ENCODE results near the gene PPIA. TPM values are rescaled to one million over a fixed set of nuclear protein-coding genes. Genes with fewer than 3 reads are reported as not detected.

The PPIA gene
- total RNA-seq, 1 donor from 2014 or later, result 1,323 TPM

DNA sequence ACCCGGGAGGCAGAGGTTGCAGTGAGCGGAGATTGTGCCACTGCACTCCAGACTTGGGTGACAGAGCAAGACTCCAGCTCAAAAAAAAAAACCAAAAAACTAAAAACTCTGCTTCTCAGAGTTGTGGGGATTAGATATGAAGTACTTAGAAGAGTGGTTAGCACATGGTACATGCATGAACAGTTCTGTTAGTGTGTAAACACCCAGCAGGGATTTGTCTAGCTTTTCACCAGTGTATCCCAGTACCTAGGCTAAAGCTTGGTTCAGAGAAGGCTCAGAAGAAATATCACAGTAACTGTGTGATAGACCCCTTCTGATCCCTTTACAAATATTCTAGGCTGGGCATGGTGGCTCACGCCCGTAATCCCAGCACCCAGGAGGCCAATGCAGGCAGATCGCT lies 9.5 kb downstream of the PPIA start:
- no peak overlapping the region for H3K4me3 Mint-ChIP-seq (ENCODE audit: low read depth)

DNA sequence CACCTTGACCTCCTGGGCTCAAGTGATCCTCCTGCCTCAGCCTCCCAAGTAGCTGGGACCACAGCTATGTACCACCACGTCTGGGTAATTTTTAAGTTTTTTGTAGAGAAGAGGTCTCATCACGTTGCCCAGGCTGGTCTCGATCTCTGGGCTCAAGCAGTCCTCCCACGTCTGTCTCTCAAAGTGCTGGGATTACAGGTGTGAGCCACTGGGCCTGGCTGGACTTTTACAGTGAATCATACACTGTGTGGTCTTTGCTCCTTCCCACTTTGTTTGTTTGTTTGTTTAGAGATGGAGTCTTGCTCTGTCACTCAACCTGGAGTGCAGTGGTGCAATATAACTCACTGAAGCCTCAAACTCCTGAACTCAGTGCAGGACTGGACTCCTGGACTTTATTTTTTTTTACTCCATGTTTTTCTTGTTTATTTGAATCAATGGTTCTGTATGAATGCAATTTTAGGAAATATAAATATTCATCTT lies 12.5 kb downstream of the PPIA start:
- H3K9me3 Mint-ChIP-seq (ENCODE audit: low read depth), result no peaks in the 10 kb centered on the region
- H3K4me3 Mint-ChIP-seq (ENCODE audit: low read depth), result no peak overlapping the region
- DNase-seq (ENCODE audit: low spot score, unreplicated experiment), result no peak
- no peak for TF ChIP-seq CTCF (IDR thresholded peaks at IDR 0.05; ENCODE audit: unreplicated experiment)
- H3K27ac Mint-ChIP-seq, result no peak overlapping the region
- H3K27me3 Mint-ChIP-seq, result no peaks in the 10 kb centered on the region
- H3K36me3 Mint-ChIP-seq (ENCODE audit: insufficient read depth), result no peaks in the 10 kb centered on the region
- no peaks in the 10 kb centered on the region for H3K4me1 Mint-ChIP-seq (ENCODE audit: low read depth)

More for the DNA sequence above, 9.5 kb downstream of the PPIA start:
- no peak overlapping the region for H3K27ac Mint-ChIP-seq
- no peaks in the 10 kb centered on the region for H3K4me1 Mint-ChIP-seq (ENCODE audit: low read depth)
- DNase-seq (ENCODE audit: low spot score, unreplicated experiment), result no peak
- peaks cover 14% of the 10 kb centered on the region for H3K36me3 Mint-ChIP-seq (ENCODE audit: insufficient read depth)
- H3K27me3 Mint-ChIP-seq, result no peaks in the 10 kb centered on the region
- no peaks in the 10 kb centered on the region for H3K9me3 Mint-ChIP-seq (ENCODE audit: low read depth)
- TF ChIP-seq CTCF (IDR thresholded peaks at IDR 0.05; ENCODE audit: unreplicated experiment), result no peak

GRCh38 chr7:44811093-44811492 lies 14.6 kb downstream of the PPIA start:
- H3K27me3 Mint-ChIP-seq, result no peaks in the 10 kb centered on the region

GRCh38 chr7:44811571-44811970 lies 15.1 kb downstream of the PPIA start:
- no peak for DNase-seq (ENCODE audit: low spot score, unreplicated experiment)
- Mint-ChIP-seq H3K4me1 (ENCODE audit: low read depth) (no peaks in the 10 kb centered on the region), H3K9me3 (ENCODE audit: low read depth) (no peaks in the 10 kb centered on the region), H3K27ac (no peak overlapping the region), H3K36me3 (ENCODE audit: insufficient read depth) (no peaks in the 10 kb centered on the region), H3K27me3 (no peaks in the 10 kb centered on the region), H3K4me3 (ENCODE audit: low read depth) (no peak overlapping the region)
- TF ChIP-seq CTCF (IDR thresholded peaks at IDR 0.05; ENCODE audit: unreplicated experiment), result no peak

More at GRCh38 chr7:44811093-44811492, 14.6 kb downstream of the PPIA start:
- no peak for DNase-seq (ENCODE audit: low spot score, unreplicated experiment)
- no peak for TF ChIP-seq CTCF (IDR thresholded peaks at IDR 0.05; ENCODE audit: unreplicated experiment)
- no peaks in the 10 kb centered on the region for H3K4me1 Mint-ChIP-seq (ENCODE audit: low read depth)
- H3K27ac Mint-ChIP-seq, result no peak overlapping the region
- H3K4me3 Mint-ChIP-seq (ENCODE audit: low read depth), result no peak overlapping the region
- H3K9me3 Mint-ChIP-seq (ENCODE audit: low read depth), result no peaks in the 10 kb centered on the region
- no peaks in the 10 kb centered on the region for H3K36me3 Mint-ChIP-seq (ENCODE audit: insufficient read depth)

GRCh38 chr7:44814919-44815318 lies 18.4 kb downstream of the PPIA start:
- H3K27ac Mint-ChIP-seq, result no peak overlapping the region
- H3K27me3 Mint-ChIP-seq, result no peaks in the 10 kb centered on the region
- H3K9me3 Mint-ChIP-seq (ENCODE audit: low read depth), result no peaks in the 10 kb centered on the region
- no peaks in the 10 kb centered on the region for H3K4me1 Mint-ChIP-seq (ENCODE audit: low read depth)
- no peak for DNase-seq (ENCODE audit: low spot score, unreplicated experiment)
- no peak for TF ChIP-seq CTCF (IDR thresholded peaks at IDR 0.05; ENCODE audit: unreplicated experiment)
- H3K4me3 Mint-ChIP-seq (ENCODE audit: low read depth), result no peak overlapping the region
- no peaks in the 10 kb centered on the region for H3K36me3 Mint-ChIP-seq (ENCODE audit: insufficient read depth)

Measured in progenitor cell of endocrine pancreas (in vitro differentiated cells).